ENCODE measurements around the gene PAX5. TPM values are rescaled to one million over a fixed set of nuclear protein-coding genes. Genes with fewer than 3 reads are reported as not detected.

Gene PAX5
- total RNA-seq, 2 experiments from 2014 or later = 62.5 to 141 TPM

GRCh38 chr9:36992501-36993316, 41.4 kb downstream of the PAX5 start:
- CTCF ChIA-PET (ENCODE audit: unreplicated experiment) = interaction anchor here (0.5 kb wide), 1 partner anchor 222 kb away, joined by 3 read pairs; no protein-coding TSS in a partner anchor
- H3K27ac ChIP-seq (ENCODE audit: low read depth, low read length, poor library complexity, severe bottlenecking) = peak overlapping the region; percentile 64
- H3K4me1 ChIP-seq (ENCODE audit: insufficient read depth, low read length, poor library complexity, severe bottlenecking) = peaks cover 72% of the 10 kb centered on the region
- H3K9me3 ChIP-seq (ENCODE audit: low read length) = 0 out of 2 replicates have a peak, but pooled peaks cover 4% of the 10 kb centered on the region
- H3K4me2 ChIP-seq (ENCODE audit: low read length) = peak overlapping the region; percentile 23; the same call in 1 of the 2 replicates
- H2AFZ ChIP-seq (ENCODE audit: low read length) = no peak overlapping the region
- no peak overlapping the region for H3K4me3 ChIP-seq (ENCODE audit: low read depth, low read length, poor library complexity, severe bottlenecking)
- no peaks in the 10 kb centered on the region for H4K20me1 ChIP-seq (ENCODE audit: insufficient read depth, low read length)
- DNase-seq (ENCODE audit: low spot score) = peak; percentile 42
- POLR2A ChIA-PET = interaction anchor here (0.5 to 1.7 kb wide), 5 partner anchors 12 to 1963 kb away, joined by 3 to 5 read pairs (median 4); no protein-coding TSS in a partner anchor
- BruUV-seq (replicated peaks) = no TSS peak
- no peaks in the 10 kb centered on the region for H3K9me2 ChIP-seq (ENCODE audit: insufficient read depth, low read length)
- intact Hi-C loops (cut with micrococcal nuclease; ENCODE audit: unreplicated experiment) = loop anchor here (10.0 kb wide), 1 partner anchor 202 kb away; no protein-coding TSS in a partner anchor
- H3K36me3 ChIP-seq (ENCODE audit: insufficient read depth, low read length) = peaks cover 91% of the 10 kb centered on the region
- TF ChIP-seq CTCF (conservative IDR thresholded peaks at IDR 0.05; ENCODE audit: low read length) (no peak), EZH2phosphoT487 (IDR thresholded peaks at IDR 0.05; ENCODE audit: borderline replicate concordance, low read depth, low read length) (no peak)
- H3K79me2 ChIP-seq (ENCODE audit: insufficient read depth, low read depth, low read length) = peaks cover 83% of the 10 kb centered on the region

DNA sequence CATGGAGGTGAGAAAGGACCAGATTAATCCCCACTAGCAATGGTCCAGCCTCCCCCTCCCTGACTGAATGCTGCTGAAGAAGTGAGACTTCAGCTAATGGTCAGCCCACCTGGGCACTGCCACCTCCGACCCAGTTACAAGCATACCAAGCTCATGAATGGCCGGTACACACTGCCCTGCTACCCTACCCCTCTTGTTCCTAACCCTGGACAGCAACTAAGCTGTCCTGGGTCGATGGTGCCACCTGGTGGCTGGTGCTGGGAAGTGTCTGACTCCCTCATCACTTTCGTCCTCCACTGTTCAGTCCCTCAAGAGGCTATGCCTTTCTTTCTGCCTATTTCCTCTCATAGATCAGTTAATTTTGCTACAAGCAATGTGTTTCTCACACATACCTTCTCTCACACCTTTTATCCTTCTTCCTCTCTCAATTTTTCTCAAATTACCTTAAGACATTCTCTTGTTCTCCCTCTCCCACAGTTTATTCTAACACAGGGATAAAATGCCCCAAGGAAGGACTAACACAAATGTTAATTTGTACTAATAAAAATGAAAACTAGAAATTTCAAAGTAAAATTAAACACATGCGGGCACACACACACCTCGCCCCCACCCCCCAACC, 42.4 kb downstream of the PAX5 start:
- Histone ChIP-seq H3K4me2 (ENCODE audit: low read length) (no peak overlapping the region), H3K9me3 (ENCODE audit: low read length) (0 out of 2 replicates have a peak, but pooled peaks cover 4% of the 10 kb centered on the region), H3K79me2 (ENCODE audit: insufficient read depth, low read depth, low read length) (peaks cover 78% of the 10 kb centered on the region), H3K9me2 (ENCODE audit: insufficient read depth, low read length) (no peaks in the 10 kb centered on the region), H2AFZ (ENCODE audit: low read length) (no peak overlapping the region), H3K36me3 (ENCODE audit: insufficient read depth, low read length) (peaks cover 91% of the 10 kb centered on the region), H3K27ac (ENCODE audit: low read depth, low read length, poor library complexity, severe bottlenecking) (no peak overlapping the region), H4K20me1 (ENCODE audit: insufficient read depth, low read length) (no peaks in the 10 kb centered on the region), H3K4me3 (ENCODE audit: low read depth, low read length, poor library complexity, severe bottlenecking) (no peak overlapping the region), H3K4me1 (ENCODE audit: insufficient read depth, low read length, poor library complexity, severe bottlenecking) (peaks cover 61% of the 10 kb centered on the region)
- DNase-seq (ENCODE audit: low spot score) = peak; percentile 66
- TF ChIP-seq EZH2phosphoT487 (IDR thresholded peaks at IDR 0.05; ENCODE audit: borderline replicate concordance, low read depth, low read length) (no peak), CTCF (conservative IDR thresholded peaks at IDR 0.05; ENCODE audit: low read length) (peak; percentile 87)
- POLR2A ChIA-PET = interaction anchor here (0.5 to 0.9 kb wide), 4 partner anchors 19 to 350 kb away, joined by 3 to 5 read pairs (median 4); no protein-coding TSS in a partner anchor
- CTCF ChIA-PET (ENCODE audit: unreplicated experiment) = interaction anchor here (0.6 kb wide), 1 partner anchor 386 kb away, joined by 3 read pairs; no protein-coding TSS in a partner anchor
- intact Hi-C loops (cut with micrococcal nuclease; ENCODE audit: unreplicated experiment) = loop anchor here (1.0 to 10.0 kb wide), 2 partner anchors 118 to 203 kb away; no protein-coding TSS in a partner anchor
- TSS peak; percentile 20 for BruUV-seq (replicated peaks)
